Fibroblast of mammary gland (primary cell): ENCODE data around the gene MBD5.

Experiments
- DNase-seq: peaks from one replicate; pipeline ENCODE4 v3.0.0-alpha.2; 2010; ENCODE audit warnings: low read depth
- H3K4me3 ChIP-seq: 2 replicates; pipeline ENCODE4 v1.5.1; 2011; ENCODE audit warnings: low read depth, mild to moderate bottlenecking, low read length, moderate library complexity; ENCODE audit not compliant: control insufficient read depth
- CTCF ChIP-seq: conservative IDR thresholded peaks from 2 replicates; pipeline ENCODE4 v1.5.1; 2011; ENCODE audit warnings: low read depth, low read length, inconsistent platforms; ENCODE audit not compliant: control insufficient read depth, insufficient read depth

Gene MBD5

GRCh38 chr2:148545390-148546256, 524.7 kb downstream of the MBD5 start:
- no peak overlapping the region for H3K4me3 ChIP-seq
- no peak for DNase-seq
- TF ChIP-seq CTCF: no peak

GRCh38 chr2:148546270-148546669, 525.4 kb downstream of the MBD5 start:
- DNase-seq: no peak
- H3K4me3 ChIP-seq: no peak overlapping the region

GRCh38 chr2:148548716-148549400, 528.0 kb downstream of the MBD5 start:
- TF ChIP-seq CTCF: no peak
- no peak overlapping the region for H3K4me3 ChIP-seq
- no peak for DNase-seq

More at GRCh38 chr2:148546270-148546669, 525.4 kb downstream of the MBD5 start:
- TF ChIP-seq CTCF: no peak

GRCh38 chr2:148552675-148553331, 531.9 kb downstream of the MBD5 start:
- TF ChIP-seq CTCF: no peak
- no peak for DNase-seq

GRCh38 chr2:148553332-148553887, 532.5 kb downstream of the MBD5 start:
- no peak for TF ChIP-seq CTCF
- H3K4me3 ChIP-seq: no peak overlapping the region
- no peak for DNase-seq

More at GRCh38 chr2:148552675-148553331, 531.9 kb downstream of the MBD5 start:
- peak overlapping the region; percentile 21 for H3K4me3 ChIP-seq

- no peak for TF ChIP-seq CTCF
- H3K4me3 ChIP-seq: no peak overlapping the region
- DNase-seq: no peak
Measured at GRCh38 chr2:148554459-148555247, 533.8 kb downstream of the MBD5 start.
